HCT116 (cell line): ENCODE measurements around the gene PDE4B. TPM values are rescaled to one million over a fixed set of nuclear protein-coding genes. Genes with fewer than 3 reads are reported as not detected.
A peak's percentile ranks its signal among the peaks of the same experiment; 100 is the strongest.

Source experiments
- ATAC-seq: fragments of 200-7000 bp; cut with Tn5 transposase; 2 replicates; pipeline ENCODE4 v1.9.1; 2020; ENCODE audit warnings: mild to moderate bottlenecking, moderate library complexity
- BruUV-seq: library from RNA; stranded (reverse); fragments of 400-500 nt; replicated peaks from 2 replicates; lab custom pipeline; 2021; lab: Mats Ljungman, UMichigan
- CTCF ChIA-PET: fragments of 300-600 bp; sonication (Branson Sonifier 250); formaldehyde crosslinking; loops from one replicate; lab custom pipeline; 2021; ENCODE audit warnings: antibody characterized with exemption; lab: Charles Lee
- POLR2A ChIA-PET: fragments of 300-600, 350-600 bp; sonication (Branson Sonifier 250); formaldehyde crosslinking; loops from one replicate; lab custom pipeline; 2021; ENCODE audit warnings: antibody characterized with exemption; lab: Charles Lee
- RAD21 ChIA-PET, 2 experiments: fragments of 300-600 bp; sonication (Branson Sonifier 250); formaldehyde crosslinking; loops; one replicate each; lab custom pipeline; 2023; ENCODE audit warnings: low total read pairs in 2 of 2; ENCODE audit not compliant: uncharacterized antibody in 2 of 2, unreplicated experiment in 2 of 2, low non-redundant PET in 1 of 2; lab: Charles Lee
- DNase-seq: peaks from one replicate; pipeline ENCODE4 v3.0.0-alpha.2; 2010; ENCODE audit warnings: low read depth, low spot score
- H2AFZ ChIP-seq: fragments of 200-600 bp; shearing (Covaris generic), sonication (generic); 2 replicates; pipeline ENCODE4 v1.6.1; 2017; ENCODE audit warnings: low read depth, mixed run types, mixed read lengths, antibody characterized with exemption, low read length; ENCODE audit not compliant: poor library complexity, severe bottlenecking
- H3K27ac ChIP-seq: 2 replicates; pipeline ENCODE4 v1.5.1; 2012; ENCODE audit warnings: low read depth, low read length
- H3K27me3 ChIP-seq: fragments of 200-600 bp; sonication (generic); 2 replicates; pipeline ENCODE4 v1.6.1; 2016; ENCODE audit warnings: mixed run types, low read length, mixed read lengths; ENCODE audit not compliant: insufficient read depth
- H3K36me3 ChIP-seq, 2 experiments: fragments of 200-500 bp in 1 of 2; fragments of 200-600 bp in 1 of 2; sonication (Bioruptor generic) in 1 of 2; sonication (generic) in 1 of 2; 2 replicates each; pipeline versions ENCODE4 v1.5.1 to v1.6.1; 2014 to 2016; ENCODE audit warnings: low read length in 2 of 2, inconsistent platforms in 1 of 2, mixed read lengths in 1 of 2, mixed run types in 1 of 2; ENCODE audit not compliant: insufficient read depth in 2 of 2, control insufficient read depth in 1 of 2
- H3K4me1 ChIP-seq, 2 experiments: fragments of 200-600 bp in 1 of 2; sonication (generic) in 1 of 2; 2 replicates each; pipeline versions ENCODE4 v1.5.1 to v1.6.1; 2012 to 2017; ENCODE audit warnings: low read length in 2 of 2, inconsistent platforms in 1 of 2, mild to moderate bottlenecking in 1 of 2, mixed read lengths in 1 of 2, mixed run types in 1 of 2, moderate library complexity in 1 of 2; ENCODE audit not compliant: insufficient read depth in 2 of 2, control insufficient read depth in 1 of 2
- H3K4me2 ChIP-seq: fragments of 200-600 bp; sonication (generic); 2 replicates; pipeline ENCODE4 v1.6.1; 2017; ENCODE audit warnings: mixed run types, low read length, mixed read lengths
- H3K4me3 ChIP-seq, 2 experiments: fragments of 200-600 bp in 1 of 2; sonication (generic) in 1 of 2; replicated peaks in 1 of 2; 2 replicates each; pipeline ENCODE4 v1.5.1; 2011 to 2016; ENCODE audit warnings: low read length in 2 of 2, control low read depth in 1 of 2, low read depth in 1 of 2, mild to moderate bottlenecking in 1 of 2, mixed read lengths in 1 of 2, mixed run types in 1 of 2
- H3K79me2 ChIP-seq: fragments of 200-600 bp; sonication (generic); 2 replicates; pipeline ENCODE4 v1.6.1; 2017; ENCODE audit warnings: mild to moderate bottlenecking, mixed run types, low read length, moderate library complexity, mixed read lengths; ENCODE audit not compliant: insufficient read depth
- H3K9ac ChIP-seq: fragments of 200-600 bp; sonication (generic); 2 replicates; pipeline ENCODE4 v1.6.1; 2016; ENCODE audit warnings: low read length, mixed read lengths
- H3K9me2 ChIP-seq: fragments of 200-600 bp; sonication (generic), shearing (Covaris generic); 2 replicates; pipeline ENCODE4 v1.6.1; 2017; ENCODE audit warnings: mixed run types, mild to moderate bottlenecking, moderate library complexity; ENCODE audit not compliant: insufficient read depth
- H3K9me3 ChIP-seq, 2 experiments: fragments of 200-500 bp in 1 of 2; fragments of 200-600 bp in 1 of 2; sonication (Bioruptor generic) in 1 of 2; sonication (generic) in 1 of 2; 2 replicates each; pipeline ENCODE4 v1.6.1; 2014 to 2017; ENCODE audit warnings: low read length in 2 of 2, mixed read lengths in 2 of 2, inconsistent platforms in 1 of 2, low read depth in 1 of 2, mild to moderate bottlenecking in 1 of 2, mixed run types in 1 of 2, moderate library complexity in 1 of 2; ENCODE audit not compliant: control insufficient read depth in 1 of 2, insufficient read depth in 1 of 2
- H4K20me1 ChIP-seq: fragments of 200-600 bp; sonication (generic), shearing (Covaris generic); 2 replicates; pipeline ENCODE4 v1.6.1; 2017; ENCODE audit warnings: mixed run types, mild to moderate bottlenecking, moderate library complexity; ENCODE audit not compliant: insufficient read depth
- CEBPB ChIP-seq: IDR thresholded peaks from 2 replicates; pipeline ENCODE4 v1.6.1; 2012; ENCODE audit warnings: low read depth
- EGR1 ChIP-seq: IDR thresholded peaks from 2 replicates; pipeline ENCODE4 v1.6.1; 2012; ENCODE audit warnings: low read depth
- REST ChIP-seq: IDR thresholded peaks from 2 replicates; pipeline ENCODE4 v1.6.1; 2012; ENCODE audit warnings: low read depth
- YY1 ChIP-seq: IDR thresholded peaks from 2 replicates; pipeline ENCODE4 v1.6.1; 2011; ENCODE audit warnings: low read length, low read depth, moderate library complexity, mild to moderate bottlenecking; ENCODE audit not compliant: insufficient replicate concordance; ENCODE audit errors: extremely low read depth
- ZBTB33 ChIP-seq: IDR thresholded peaks from 2 replicates; pipeline ENCODE4 v1.6.1; 2011; ENCODE audit warnings: mild to moderate bottlenecking, low read length, moderate library complexity; ENCODE audit not compliant: insufficient replicate concordance; ENCODE audit errors: extremely low read depth
- intact Hi-C: fragments of 100-400 bp; cut with micrococcal nuclease; formaldehyde crosslinking; loops from 2 replicates; pipeline ENCODE4 v1.10.0; 2022
- total RNA-seq: library from RNA; stranded (reverse); gene quantifications from one replicate; pipeline ENCODE4 v1.2.1, GENCODE V29; 2021; ENCODE audit not compliant: unreplicated experiment

PDE4B gene
- total RNA-seq, 1 experiment from 2014 or later: 76.9 TPM

DNA sequence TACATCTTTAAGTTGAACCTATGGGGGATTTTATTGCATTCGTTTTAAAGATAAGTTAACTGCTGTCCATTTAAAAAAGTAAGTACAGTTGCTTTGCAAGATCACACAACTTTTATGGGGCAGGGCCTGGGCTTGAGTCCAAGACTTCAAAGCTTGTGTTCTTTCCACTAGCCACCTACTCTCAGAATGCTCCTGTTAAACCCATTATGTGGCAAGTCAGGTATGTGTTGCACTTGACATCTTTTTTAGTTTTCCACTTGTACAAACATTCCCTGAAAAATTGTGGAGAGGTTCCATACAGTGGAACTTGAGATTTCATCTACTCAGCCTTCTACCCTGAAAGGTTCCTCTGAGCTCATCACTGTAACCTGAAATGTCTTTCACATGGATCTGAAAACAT lies 505.8 kb downstream of the PDE4B start (continued):
- peak; percentile 55; the same call in 1 of the 2 replicates for TF ChIP-seq EGR1

GRCh38 chr1:66300280-66300971 lies 507.7 kb downstream of the PDE4B start:
- ChIA-PET POLR2A (interaction anchor here (0.9 to 1.4 kb wide), 3 partner anchors 25 to 50 kb away, joined by 3 to 5 read pairs (median 3); no protein-coding TSS in a partner anchor), CTCF (interaction anchor here (0.7 kb wide), 1 partner anchor 10 kb away, joined by 3 read pairs; no protein-coding TSS in a partner anchor)

More at GRCh38 chr1:66300280-66300971, 507.7 kb downstream of the PDE4B start:
- no peaks in the 10 kb centered on the region for H3K27me3 ChIP-seq
- ATAC-seq (peak; percentile 30), DNase-seq (no peak)
- no peak for TF ChIP-seq REST
- peak; percentile 23 for TF ChIP-seq YY1
- no peak for TF ChIP-seq ZBTB33
- TF ChIP-seq CEBPB: peak; percentile 77
- peak overlapping the region; percentile 52 for H2AFZ ChIP-seq
- no peaks in the 10 kb centered on the region for H3K9me2 ChIP-seq
- no peaks in the 10 kb centered on the region for H3K36me3 ChIP-seq
- no peaks in the 10 kb centered on the region for H3K9me3 ChIP-seq
- H3K9ac ChIP-seq: peak overlapping the region; percentile 66
- peaks cover 81 to 89% of the 10 kb centered on the region in 2 experiments for H3K4me1 ChIP-seq
- peak overlapping the region; percentile 80 for H3K4me2 ChIP-seq
- peak overlapping the region; percentile 24 to 46 for H3K4me3 ChIP-seq
- H3K79me2 ChIP-seq: no peaks in the 10 kb centered on the region
- RAD21 ChIA-PET: no interaction called here
- H3K27ac ChIP-seq: peak overlapping the region; percentile 99
- intact Hi-C loops: no loop called here
- no peaks in the 10 kb centered on the region for H4K20me1 ChIP-seq
- no TSS peak for BruUV-seq
